GM12873 (cell line): Measurements from ENCODE around the gene TCF19.

Experiments used
- TF ChIP-seq, protein P1 (sequence below): IDR thresholded peaks from 2 replicates; pipeline ENCODE4 v1.5.1; 2012; ENCODE audit warnings: low read depth, mild to moderate bottlenecking, moderate library complexity, low read length, control low read depth; ENCODE audit not compliant: insufficient read depth; ENCODE audit errors: missing control alignments

The TCF19 gene

GRCh38 chr6:31186052-31186734 is 27.8 kb downstream of the TCF19 start:
- TF ChIP-seq, protein P1, sequence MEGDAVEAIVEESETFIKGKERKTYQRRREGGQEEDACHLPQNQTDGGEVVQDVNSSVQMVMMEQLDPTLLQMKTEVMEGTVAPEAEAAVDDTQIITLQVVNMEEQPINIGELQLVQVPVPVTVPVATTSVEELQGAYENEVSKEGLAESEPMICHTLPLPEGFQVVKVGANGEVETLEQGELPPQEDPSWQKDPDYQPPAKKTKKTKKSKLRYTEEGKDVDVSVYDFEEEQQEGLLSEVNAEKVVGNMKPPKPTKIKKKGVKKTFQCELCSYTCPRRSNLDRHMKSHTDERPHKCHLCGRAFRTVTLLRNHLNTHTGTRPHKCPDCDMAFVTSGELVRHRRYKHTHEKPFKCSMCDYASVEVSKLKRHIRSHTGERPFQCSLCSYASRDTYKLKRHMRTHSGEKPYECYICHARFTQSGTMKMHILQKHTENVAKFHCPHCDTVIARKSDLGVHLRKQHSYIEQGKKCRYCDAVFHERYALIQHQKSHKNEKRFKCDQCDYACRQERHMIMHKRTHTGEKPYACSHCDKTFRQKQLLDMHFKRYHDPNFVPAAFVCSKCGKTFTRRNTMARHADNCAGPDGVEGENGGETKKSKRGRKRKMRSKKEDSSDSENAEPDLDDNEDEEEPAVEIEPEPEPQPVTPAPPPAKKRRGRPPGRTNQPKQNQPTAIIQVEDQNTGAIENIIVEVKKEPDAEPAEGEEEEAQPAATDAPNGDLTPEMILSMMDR: no peak

- TF ChIP-seq, protein P1: no peak
These were observed 29.4 kb downstream of the TCF19 start for GRCh38 chr6:31187780-31188194.

GRCh38 chr6:31190488-31190887 is 32.1 kb downstream of the TCF19 start:
- TF ChIP-seq, protein P1: no peak

DNA sequence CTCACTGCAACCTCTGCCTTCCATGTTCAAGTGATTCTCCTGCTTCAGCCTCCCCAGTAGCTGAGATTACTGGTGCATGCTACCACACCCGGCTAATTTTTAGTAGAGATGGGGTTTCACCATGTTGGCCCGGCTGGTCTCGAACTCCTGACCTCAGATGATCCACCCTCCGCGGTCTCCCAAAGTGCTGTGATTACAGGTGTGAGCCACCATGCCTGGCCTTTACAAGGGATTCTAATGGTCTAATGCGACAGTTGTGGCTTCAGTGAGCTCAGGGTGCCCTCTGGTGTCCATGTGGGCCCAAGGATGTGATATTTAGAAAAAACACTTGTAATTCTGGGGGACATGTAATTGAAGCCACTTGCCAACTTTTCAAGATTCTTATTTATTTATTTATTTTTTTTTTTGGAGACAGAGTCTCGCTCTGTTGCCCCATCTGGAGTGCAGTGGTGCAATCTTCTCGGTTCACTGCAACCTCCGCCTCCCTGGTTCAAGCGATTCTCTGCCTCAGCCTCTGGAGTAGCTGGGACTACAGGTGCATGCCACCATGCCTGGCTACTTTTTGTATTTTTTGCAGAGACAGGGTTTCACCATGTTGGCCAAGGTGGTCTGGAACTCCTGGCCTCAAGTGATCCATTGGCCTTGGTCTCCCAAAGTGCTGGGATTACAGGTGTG is 34.2 kb downstream of the TCF19 start:
- TF ChIP-seq, protein P1: peak; percentile 69

DNA sequence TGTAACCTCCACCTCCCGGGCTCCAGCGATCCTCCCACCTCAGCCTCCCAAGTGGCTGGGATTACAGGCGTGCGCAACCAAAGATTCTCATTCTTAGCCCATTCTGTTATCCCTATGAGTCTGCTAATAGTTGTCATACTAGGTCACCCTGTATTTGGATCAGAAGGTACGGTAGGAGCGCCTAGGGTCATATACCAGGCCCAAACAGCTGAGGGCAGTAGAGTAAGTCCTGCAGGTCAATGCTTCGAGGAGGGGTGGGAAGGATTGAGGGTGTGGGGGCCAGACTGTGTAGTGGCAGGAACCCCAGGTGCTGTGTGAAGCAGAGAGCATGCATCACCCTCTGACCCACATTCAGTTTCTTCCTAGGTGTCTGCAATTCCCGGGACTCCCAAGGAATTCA is 34.8 kb downstream of the TCF19 start:
- TF ChIP-seq, protein P1: peak; percentile 17

GRCh38 chr6:31194061-31194834 is 35.9 kb downstream of the TCF19 start:
- TF ChIP-seq, protein P1: no peak
